K562 treated with DMSO at 1 percent for 24 hours (cell line): ENCODE measurements around the gene NBL1. TPM values are rescaled to one million over a fixed set of nuclear protein-coding genes. Genes with fewer than 3 reads are reported as not detected.

Experiments
- total RNA-seq: library from RNA; unstranded; fragments of 300-600 nt; gene quantifications from 2 replicates; pipeline ENCODE4 v1.2.3, GENCODE V29; 2022; ENCODE audit warnings: low read depth; ENCODE audit not compliant: insufficient read depth

NBL1 gene, protein sequence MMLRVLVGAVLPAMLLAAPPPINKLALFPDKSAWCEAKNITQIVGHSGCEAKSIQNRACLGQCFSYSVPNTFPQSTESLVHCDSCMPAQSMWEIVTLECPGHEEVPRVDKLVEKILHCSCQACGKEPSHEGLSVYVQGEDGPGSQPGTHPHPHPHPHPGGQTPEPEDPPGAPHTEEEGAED
- total RNA-seq: 1.3 and 1.4 TPM in 2 replicates

DNA sequence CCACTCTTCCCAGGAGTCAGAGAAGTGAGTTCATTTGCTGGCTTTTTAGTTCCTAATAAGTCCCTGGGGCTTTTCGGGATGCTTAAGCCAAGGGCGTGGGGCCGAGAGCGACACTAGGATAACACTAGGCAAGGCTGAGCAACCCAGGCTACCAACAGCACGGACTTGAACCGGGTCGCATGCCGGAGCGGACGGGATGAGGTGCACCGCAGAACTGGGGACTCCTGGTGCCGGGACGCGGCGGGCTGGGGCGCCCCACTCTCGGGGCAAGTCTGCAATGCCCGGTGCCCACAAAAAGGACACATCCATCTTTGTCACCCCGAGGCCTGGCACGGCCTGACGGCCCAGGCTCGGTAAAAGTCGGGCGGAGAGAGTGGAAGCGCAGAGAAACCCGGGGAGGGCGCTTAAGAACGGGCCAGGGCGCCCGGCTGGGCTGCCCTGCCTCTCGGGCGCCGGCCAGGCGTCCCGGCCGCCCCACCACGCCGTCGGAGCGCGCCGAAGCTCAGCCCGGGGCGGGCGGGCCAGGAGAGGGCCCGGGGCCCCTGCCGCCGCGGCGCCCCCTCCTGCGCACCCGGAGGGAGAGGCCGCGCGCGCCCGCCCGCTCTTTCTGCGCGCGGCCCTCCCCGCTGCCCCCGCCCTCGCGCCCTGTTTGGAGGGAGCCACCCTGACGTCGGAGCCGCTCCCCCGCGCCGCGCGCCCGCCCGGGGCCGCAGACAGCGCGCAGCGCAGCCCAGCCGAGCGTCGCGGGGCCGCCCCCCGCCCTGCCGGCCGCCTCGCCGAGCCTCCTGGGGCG, at the start of gene NBL1:
Gene NBL1, plus strand, starts transcription at position 710 of the 793 bp plus-strand sequence. CDS start 10,720 bp downstream, outside the sequence.

DNA sequence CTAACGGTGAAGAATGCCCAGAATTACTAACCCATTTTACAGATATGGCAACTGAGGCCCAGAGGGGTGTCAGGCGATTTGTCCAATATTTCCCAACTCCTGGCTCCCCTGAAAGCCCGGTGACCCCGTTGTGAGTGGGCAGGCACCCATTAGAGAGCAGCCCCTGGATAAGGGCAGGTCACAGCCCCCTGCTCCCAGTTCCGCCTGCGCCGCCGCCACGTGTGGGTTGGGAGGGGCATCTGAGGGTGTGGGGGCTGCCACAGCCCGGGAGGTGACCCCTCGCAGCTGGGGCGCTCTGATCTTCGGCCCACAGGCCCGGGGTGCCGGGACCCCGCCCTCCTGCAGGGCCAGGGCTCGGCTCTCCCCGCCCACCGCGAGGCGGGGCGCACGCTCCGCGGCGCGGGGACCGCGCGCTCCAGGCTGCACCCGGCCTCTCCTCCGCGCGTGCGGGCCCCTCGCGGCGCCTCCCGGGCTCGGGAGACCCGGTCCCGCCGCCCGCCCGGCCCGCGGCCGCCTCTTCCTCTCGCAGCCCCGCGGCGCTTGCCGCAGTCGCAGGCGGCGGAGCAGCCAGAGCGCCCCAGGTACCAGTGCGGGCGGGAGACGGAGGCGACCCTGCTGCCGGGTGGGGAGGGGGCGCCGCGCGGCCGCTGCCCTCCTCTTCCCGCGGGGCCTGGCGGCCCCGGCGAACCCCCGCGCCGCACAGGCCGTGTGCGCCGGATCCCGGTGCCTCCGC, 20.5 kb downstream of the NBL1 start, which contains the start of gene HTR6:
Gene HTR6, plus strand, starts transcription at position 423 of the 733 bp plus-strand sequence. CDS start 879 bp downstream, outside the sequence.

Other genes starting within 250 kb of the NBL1 start
- 265 and 271 TPM in 2 replicates for gene CAPZB, start 158.8 kb upstream of the NBL1 start, total RNA-seq
- not detected in 2 replicates for gene HTR6, start 20.6 kb downstream of the NBL1 start, total RNA-seq
- 5.2 and 5.4 TPM in 2 replicates for gene TMCO4, start 155.6 kb downstream of the NBL1 start, total RNA-seq
- gene RNF186, start 171.0 kb downstream of the NBL1 start, total RNA-seq: not detected in 2 replicates
- gene OTUD3, start 238.1 kb downstream of the NBL1 start, total RNA-seq: 2.6 and 3.5 TPM in 2 replicates